ENCODE data around the gene CDCA7L. TPM values are rescaled to one million over a fixed set of nuclear protein-coding genes. Genes with fewer than 3 reads are reported as not detected.

The CDCA7L gene
- total and polyA plus RNA-seq, 11 donors = 15.6 to 53.4 (median 34.6) TPM

DNA sequence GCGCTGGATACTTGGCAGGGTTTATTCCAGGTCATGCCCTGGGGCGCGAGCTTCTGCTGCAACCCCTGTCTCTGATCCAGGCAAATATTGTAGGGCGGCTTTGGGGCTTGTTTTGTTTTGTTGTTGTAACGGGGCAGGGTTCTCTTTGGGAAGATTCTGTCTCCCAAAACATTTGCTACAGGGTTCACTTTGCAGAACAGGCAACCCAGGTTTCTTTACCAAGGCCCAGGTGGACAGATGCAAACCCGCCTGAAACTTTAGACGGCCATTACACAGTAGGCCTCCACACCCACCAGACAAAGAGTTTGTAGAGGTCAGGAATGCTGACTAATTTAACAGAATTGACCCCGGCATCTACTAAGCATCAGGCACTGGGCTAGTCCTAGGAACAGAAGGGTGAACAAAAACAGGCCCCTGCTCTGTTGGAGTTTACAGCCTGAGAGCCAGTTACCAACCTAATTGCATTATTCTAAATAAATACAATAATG, 567 bp upstream of the CDCA7L start:
- WGBS, 4 donors = 29 to 37% (median 31%) methylated on average over 6 to 8 of the region's 8 CpGs
- TF ChIP-seq, protein P1, sequence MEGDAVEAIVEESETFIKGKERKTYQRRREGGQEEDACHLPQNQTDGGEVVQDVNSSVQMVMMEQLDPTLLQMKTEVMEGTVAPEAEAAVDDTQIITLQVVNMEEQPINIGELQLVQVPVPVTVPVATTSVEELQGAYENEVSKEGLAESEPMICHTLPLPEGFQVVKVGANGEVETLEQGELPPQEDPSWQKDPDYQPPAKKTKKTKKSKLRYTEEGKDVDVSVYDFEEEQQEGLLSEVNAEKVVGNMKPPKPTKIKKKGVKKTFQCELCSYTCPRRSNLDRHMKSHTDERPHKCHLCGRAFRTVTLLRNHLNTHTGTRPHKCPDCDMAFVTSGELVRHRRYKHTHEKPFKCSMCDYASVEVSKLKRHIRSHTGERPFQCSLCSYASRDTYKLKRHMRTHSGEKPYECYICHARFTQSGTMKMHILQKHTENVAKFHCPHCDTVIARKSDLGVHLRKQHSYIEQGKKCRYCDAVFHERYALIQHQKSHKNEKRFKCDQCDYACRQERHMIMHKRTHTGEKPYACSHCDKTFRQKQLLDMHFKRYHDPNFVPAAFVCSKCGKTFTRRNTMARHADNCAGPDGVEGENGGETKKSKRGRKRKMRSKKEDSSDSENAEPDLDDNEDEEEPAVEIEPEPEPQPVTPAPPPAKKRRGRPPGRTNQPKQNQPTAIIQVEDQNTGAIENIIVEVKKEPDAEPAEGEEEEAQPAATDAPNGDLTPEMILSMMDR (IDR thresholded peaks at IDR 0.05) = no peak
- TF ChIP-seq POLR2A (IDR thresholded peaks at IDR 0.05) = no peak
- ATAC-seq (no peak), DNase-seq (no peak)
- Histone ChIP-seq H3K27ac (peak overlapping the region; percentile 6 to 92 (median 87)), H3K4me1 (peaks cover 0 to 39% (median 14%) of the 10 kb centered on the region in 12 donors), H3K27me3 (no peaks in the 10 kb centered on the region), H3K4me3 (peak overlapping the region; percentile 34 to 78 (median 70)), H3K36me3 (no peaks in the 10 kb centered on the region), H3K9me3 (no peaks in the 10 kb centered on the region)
- intact Hi-C loops (cut with DNase I) = loop anchor here in 2 of 10 donors (5.0 to 10.0 kb wide), 2 partner anchors 51 to 56 kb away; no protein-coding TSS in a partner anchor

DNA sequence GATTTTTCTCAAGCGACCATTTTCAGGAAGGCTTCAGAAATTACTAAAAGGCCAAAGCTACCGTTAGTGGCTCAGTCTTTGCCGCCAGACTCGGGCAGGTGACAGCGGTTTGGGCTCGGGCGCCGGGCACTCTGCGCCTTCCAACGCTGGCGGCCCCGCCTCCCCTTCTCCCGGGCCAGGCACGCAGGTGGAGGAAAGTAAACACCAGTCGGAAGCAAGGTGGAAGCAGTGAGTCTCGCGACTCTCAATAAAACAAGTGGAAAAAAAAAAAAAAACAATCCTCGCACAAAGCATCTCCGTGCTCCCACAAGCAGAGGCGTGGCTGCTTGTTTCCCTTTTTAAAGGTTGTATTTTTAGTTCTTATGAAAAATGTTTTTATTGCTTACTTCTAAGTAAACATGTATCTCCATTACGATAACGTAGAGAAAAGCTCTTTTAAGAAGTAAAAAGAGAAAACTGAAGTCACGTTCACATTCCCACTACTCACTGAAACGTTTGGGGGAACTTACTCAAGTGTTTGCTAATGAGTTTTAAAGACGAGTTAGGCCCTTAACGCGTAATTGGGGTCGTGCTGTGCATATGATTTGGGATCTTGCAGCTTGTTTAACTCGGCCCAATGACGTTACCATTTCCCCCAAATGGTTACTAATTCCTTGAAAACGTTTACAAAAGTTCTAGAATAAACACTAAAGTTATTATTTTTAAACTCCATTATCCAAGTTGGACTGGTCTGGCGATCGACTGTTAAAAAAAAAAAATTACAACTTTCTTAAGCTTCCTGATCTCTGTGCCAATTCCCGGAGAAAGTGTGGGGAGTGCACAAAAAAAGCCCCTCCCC, 864 bp downstream of the CDCA7L start:
- intact Hi-C loops (cut with DNase I) = loop anchor here in 2 of 10 donors (5.0 to 10.0 kb wide), 2 partner anchors 50 to 57 kb away; no protein-coding TSS in a partner anchor
- H3K4me3 ChIP-seq = peak overlapping the region; percentile 34 to 78 (median 70)
- DNase-seq (peak; percentile 18 to 65 (median 38)), ATAC-seq (peak in 2 of 4 donors; percentile 22 to 34)
- H3K9me3 ChIP-seq = no peaks in the 10 kb centered on the region
- TF ChIP-seq POLR2A (IDR thresholded peaks at IDR 0.05) = no peak
- TF ChIP-seq, protein P1 (IDR thresholded peaks at IDR 0.05) = no peak
- peaks cover 0 to 48% (median 22%) of the 10 kb centered on the region in 12 donors for H3K4me1 ChIP-seq
- 1 to 2% (median 1%) methylated on average over 33 to 34 of the region's 34 CpGs for WGBS, 4 donors
- no peaks in the 10 kb centered on the region for H3K36me3 ChIP-seq
- H3K27me3 ChIP-seq = no peaks in the 10 kb centered on the region
- H3K27ac ChIP-seq = peak overlapping the region in 11 of 12 donors; percentile 75 to 92 (median 87)

DNA sequence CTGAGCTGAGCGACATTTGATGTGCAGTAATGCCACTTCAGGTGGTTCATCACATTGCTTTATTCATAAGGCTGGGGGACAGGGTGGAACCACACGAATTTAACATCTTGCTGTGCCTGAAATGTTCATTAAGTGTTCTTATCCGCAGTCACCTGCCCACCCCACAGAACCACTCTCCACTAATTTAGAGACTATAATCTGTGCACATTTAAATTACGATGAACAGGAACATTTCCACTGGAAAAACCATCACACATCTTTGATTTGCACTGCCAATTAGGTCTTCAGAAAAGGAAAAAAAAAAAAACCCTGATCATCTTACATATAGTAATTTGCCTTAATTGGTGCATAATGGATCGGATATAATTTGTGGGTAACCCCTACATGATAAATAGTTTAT, 2.3 kb downstream of the CDCA7L start:
- TF ChIP-seq, protein P1 (IDR thresholded peaks at IDR 0.05) = no peak
- no peak for TF ChIP-seq POLR2A (IDR thresholded peaks at IDR 0.05)
- WGBS, 4 donors = 56 to 65% (median 62%) methylated on average over 5 of the region's 5 CpGs
- H3K36me3 ChIP-seq = no peaks in the 10 kb centered on the region
- peak overlapping the region in 2 of 12 donors; percentile 5 to 71 for H3K4me3 ChIP-seq
- intact Hi-C loops (cut with DNase I) = loop anchor here in 1 of 10 donors (10.0 kb wide), 1 partner anchor 49 kb away; no protein-coding TSS in a partner anchor
- peaks cover 0 to 59% (median 23%) of the 10 kb centered on the region in 12 donors for H3K4me1 ChIP-seq
- no peak for ATAC-seq
- peak overlapping the region in 10 of 12 donors; percentile 19 to 91 (median 61) for H3K27ac ChIP-seq
- no peaks in the 10 kb centered on the region for H3K9me3 ChIP-seq
- DNase-seq = no peak
- H3K27me3 ChIP-seq = no peaks in the 10 kb centered on the region

DNA sequence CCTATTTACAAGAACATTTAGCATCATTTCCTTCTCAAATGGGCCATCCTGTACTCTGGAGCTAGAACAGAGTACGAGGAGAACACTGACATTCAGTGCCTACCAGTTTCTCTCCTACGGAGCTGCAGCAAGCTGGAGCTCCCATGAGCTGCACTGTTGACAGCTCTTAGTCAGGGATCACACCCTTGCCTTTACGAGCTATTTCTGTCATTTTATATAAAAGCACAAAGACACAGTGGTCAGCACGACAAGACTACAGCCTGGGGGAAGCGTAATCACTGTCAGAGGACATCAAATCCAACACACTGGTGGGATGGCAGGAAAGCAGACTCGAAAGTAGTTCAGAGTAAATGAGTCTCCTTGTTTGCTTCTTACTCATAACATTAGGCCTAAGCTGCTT, 2.7 kb downstream of the CDCA7L start:
- intact Hi-C loops (cut with DNase I) = loop anchor here in 1 of 10 donors (10.0 kb wide), 1 partner anchor 48 kb away; no protein-coding TSS in a partner anchor
- Histone ChIP-seq H3K4me3 (peak overlapping the region in 2 of 12 donors; percentile 1 to 5), H3K36me3 (no peaks in the 10 kb centered on the region), H3K9me3 (no peaks in the 10 kb centered on the region), H3K27me3 (no peaks in the 10 kb centered on the region), H3K27ac (peak overlapping the region in 11 of 12 donors; percentile 19 to 88 (median 55)), H3K4me1 (peaks cover 0 to 59% (median 23%) of the 10 kb centered on the region in 12 donors)
- no peak for TF ChIP-seq POLR2A (IDR thresholded peaks at IDR 0.05)
- TF ChIP-seq, protein P1 (IDR thresholded peaks at IDR 0.05) = no peak
- DNase-seq (no peak), ATAC-seq (peak in 2 of 4 donors; percentile 21 to 38)
- 48 to 60% (median 57%) methylated on average over 6 of the region's 6 CpGs for WGBS, 4 donors
